ENCODE data around the gene ACTN3.
"Not testable (repeated sequence)": the region's sequence is repeated elsewhere in the genome, so short reads cannot be mapped to it uniquely, and the experiment has no call there.

ACTN3 gene

DNA sequence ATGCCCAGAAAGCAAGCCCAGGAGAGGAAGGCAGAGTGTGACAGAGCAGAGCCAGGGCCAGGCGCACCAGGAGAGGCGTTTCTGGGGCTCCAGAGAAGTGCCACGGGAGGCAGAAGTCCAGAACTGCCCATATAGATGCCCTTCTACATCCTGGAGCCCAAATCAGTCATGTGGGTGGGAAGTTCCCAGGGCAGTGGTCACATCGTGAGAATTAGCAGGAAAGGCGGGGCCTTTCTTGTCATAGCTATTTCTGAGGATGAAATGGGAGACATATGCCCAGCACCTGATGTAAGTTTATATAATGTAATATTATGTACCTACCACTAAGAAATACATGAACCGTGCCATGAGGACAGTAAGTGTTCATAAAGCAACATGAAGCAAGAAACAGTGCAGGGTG lies 13.9 kb upstream of the ACTN3 start:
- no peak overlapping the region for H3K4me3 ChIP-seq (ENCODE audit: low read depth, low read length)
- no peak for TF ChIP-seq CTCF (IDR thresholded peaks at IDR 0.05; ENCODE audit: borderline replicate concordance, insufficient read depth, low read depth, low read length)

- H3K4me3 ChIP-seq (ENCODE audit: low read depth, low read length), result no peak overlapping the region
- TF ChIP-seq CTCF (IDR thresholded peaks at IDR 0.05; ENCODE audit: borderline replicate concordance, insufficient read depth, low read depth, low read length), result no peak
Observed at GRCh38 chr11:66539170-66539869, 7.4 kb upstream of the ACTN3 start.

DNA sequence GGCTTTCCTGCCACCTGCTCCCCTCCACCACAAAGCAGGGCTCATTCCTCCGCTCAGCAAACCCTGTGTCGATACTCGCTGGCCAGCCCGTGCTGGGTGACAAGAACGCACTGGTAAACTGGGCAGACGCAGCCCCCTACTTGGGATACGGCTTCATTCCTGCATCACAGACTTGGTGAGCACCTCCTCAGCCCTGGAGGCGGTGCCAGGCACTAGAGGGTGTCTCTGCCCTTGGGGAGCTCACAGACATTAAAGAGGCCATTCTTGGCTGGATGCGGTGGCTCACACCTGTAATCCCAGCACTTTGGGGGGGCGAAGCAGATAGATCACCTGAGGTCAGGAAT lies 6.9 kb upstream of the ACTN3 start:
- TF ChIP-seq CTCF (IDR thresholded peaks at IDR 0.05; ENCODE audit: borderline replicate concordance, insufficient read depth, low read depth, low read length), result no peak

DNA sequence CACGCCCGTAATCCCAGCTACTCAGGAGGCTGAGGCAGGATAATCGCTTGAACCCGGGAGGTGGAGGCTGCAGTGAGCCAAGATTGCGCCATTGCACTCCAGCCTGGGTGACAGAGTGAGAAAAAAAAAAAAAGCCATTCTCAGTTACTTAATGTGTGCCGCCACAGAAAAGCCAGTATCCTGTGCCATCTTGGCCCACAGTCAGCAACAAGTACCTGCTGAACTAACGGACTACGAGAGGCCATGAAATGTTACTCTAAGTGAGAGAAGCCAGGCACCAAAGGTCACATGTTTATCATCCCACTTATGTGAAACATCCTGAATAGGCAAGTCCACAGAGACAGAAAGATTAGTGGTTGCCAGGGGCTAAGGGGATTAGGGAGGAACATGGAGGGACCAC lies 6.1 kb upstream of the ACTN3 start:
- not testable (repeated sequence) for H3K4me3 ChIP-seq (ENCODE audit: low read depth, low read length)

More for the DNA sequence above, 6.9 kb upstream of the ACTN3 start:
- no peak overlapping the region for H3K4me3 ChIP-seq (ENCODE audit: low read depth, low read length)

GRCh38 chr11:66541892-66542291 lies 4.8 kb upstream of the ACTN3 start:
- H3K4me3 ChIP-seq (ENCODE audit: low read depth, low read length), result no peak overlapping the region
- no peak for TF ChIP-seq CTCF (IDR thresholded peaks at IDR 0.05; ENCODE audit: borderline replicate concordance, insufficient read depth, low read depth, low read length)

- no peak overlapping the region for H3K4me3 ChIP-seq (ENCODE audit: low read depth, low read length)
Observed at GRCh38 chr11:66542362-66542761, 4.3 kb upstream of the ACTN3 start.

GRCh38 chr11:66543263-66544107 lies 3.2 kb upstream of the ACTN3 start:
- TF ChIP-seq CTCF (IDR thresholded peaks at IDR 0.05; ENCODE audit: borderline replicate concordance, insufficient read depth, low read depth, low read length), result peak; percentile 74
- H3K4me3 ChIP-seq (ENCODE audit: low read depth, low read length), result no peak overlapping the region

More at GRCh38 chr11:66542362-66542761, 4.3 kb upstream of the ACTN3 start:
- TF ChIP-seq CTCF (IDR thresholded peaks at IDR 0.05; ENCODE audit: borderline replicate concordance, insufficient read depth, low read depth, low read length), result no peak

DNA sequence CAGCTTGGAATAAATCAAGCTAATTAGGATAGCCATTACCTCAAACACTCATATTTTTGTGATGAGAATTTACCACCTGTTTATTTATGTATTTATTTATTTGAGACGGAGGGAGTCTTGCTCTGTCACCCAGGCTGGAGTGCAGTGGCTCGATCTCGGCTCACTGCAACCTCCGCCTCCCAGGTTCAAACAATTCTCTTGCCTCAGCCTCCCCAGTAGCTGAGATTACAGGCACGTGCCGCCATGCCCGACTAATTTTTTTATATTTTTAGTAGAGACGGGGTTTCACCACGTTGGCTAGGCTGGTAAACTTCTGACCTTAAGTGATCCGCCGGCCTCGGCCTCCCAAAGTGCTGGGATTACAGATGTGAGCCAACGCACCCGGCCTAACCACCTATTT lies 1.8 kb upstream of the ACTN3 start:
- H3K4me3 ChIP-seq (ENCODE audit: low read depth, low read length), result peak overlapping the region; percentile 94

All from GM12875 (cell line).